Heart right ventricle (tissue), 16 donors: Measurements from ENCODE around the gene TMEM203. TPM values are rescaled to one million over a fixed set of nuclear protein-coding genes. Genes with fewer than 3 reads are reported as not detected.

Source experiments
- ATAC-seq, 8 donors: fragments of 200-7000 bp; cut with Tn5 transposase; one replicate each; pipeline ENCODE4 v1.9.1; 2020; ENCODE audit warnings: mild to moderate bottlenecking in 8 of 8, moderate library complexity in 8 of 8, moderate number of reproducible peaks in 1 of 8
- DNase-seq, 2 donors: peaks; one replicate each; pipeline ENCODE4 v3.0.0-alpha.2; 2020
- H3K27ac ChIP-seq, 10 donors: fragments of 200-600 bp; sonication (generic) in 2 of 10; one replicate each; pipeline versions ENCODE4 v1.5.0 to v1.8.0; 2020 to 2022; ENCODE audit warnings: mild to moderate bottlenecking in 3 of 10
- H3K27me3 ChIP-seq, 7 donors: fragments of 200-600 bp; one replicate each; pipeline ENCODE4 v1.8.0; 2021 to 2022; ENCODE audit warnings: mild to moderate bottlenecking in 2 of 7
- H3K36me3 ChIP-seq, 9 donors: fragments of 200-600 bp; sonication (generic) in 1 of 9; one replicate each; pipeline versions ENCODE4 v1.5.0 to v1.8.0; 2020 to 2022; ENCODE audit warnings: mild to moderate bottlenecking in 2 of 9
- H3K4me1 ChIP-seq, 9 donors: fragments of 200-600 bp; sonication (generic) in 1 of 9; one replicate each; pipeline versions ENCODE4 v1.5.0 to v1.8.0; 2020 to 2022; ENCODE audit warnings: mild to moderate bottlenecking in 4 of 9
- H3K4me3 ChIP-seq, 10 donors: fragments of 200-600 bp; sonication (generic) in 2 of 10; one replicate each; pipeline versions ENCODE4 v1.5.0 to v1.8.0; 2020 to 2022; ENCODE audit warnings: mild to moderate bottlenecking in 7 of 10, moderate library complexity in 2 of 10
- H3K9me3 ChIP-seq, 11 donors: fragments of 200-600 bp in 10 of 11; sonication (generic) in 2 of 11; one replicate each; pipeline versions ENCODE4 v1.5.0 to v1.8.0; 2013 to 2022; ENCODE audit warnings: mild to moderate bottlenecking in 2 of 11, control low read depth in 1 of 11, moderate library complexity in 1 of 11
- WGBS, 2 donors: extraction: QIAGEN DNeasy Blood & Tissue Kit; methylation state at CpG; one replicate each; pipeline ENCODE4 v1.1.7; 2013; ENCODE audit warnings: inconsistent platforms in 1 of 2; 5-methylcytosine and 5-hydroxymethylcytosine counted together
- intact Hi-C, 10 donors: fragments of 100-400 bp; cut with DNase I; formaldehyde crosslinking; loops; one replicate each; pipeline versions ENCODE4 v1.11.1 to v1.14.2; 2022
- polyA plus RNA-seq, 2 donors: library from polyadenylated mRNA; stranded (reverse); fragments of 200-250 nt; gene quantifications; one replicate each; pipeline ENCODE4 v1.2.3, GENCODE V29; 2013
- total RNA-seq, 10 donors: library from RNA; stranded (reverse); fragmentation: NEBNext Ultra II Directional in 3 of 10; extraction: Animal tissue kit (Norgen Biotek cat#: 25700) in 3 of 10; gene quantifications; one replicate each; pipeline versions ENCODE4 v1.2.1 to v1.2.4, GENCODE V29; 2021 to 2023
- TF ChIP-seq, protein P1 (sequence below), 9 donors: fragments of 200-600 bp; sonication (generic) in 2 of 9; IDR thresholded peaks; one replicate each; pipeline versions ENCODE4 v1.5.0 to v1.8.0; 2021 to 2022; ENCODE audit warnings: antibody characterized with exemption in 9 of 9, mild to moderate bottlenecking in 5 of 9, moderate library complexity in 1 of 9
- donor health status: Arrhythmogenic right ventricular cardiomyopathy.
- donor health status: ischemic (EF 13 %, LVEDD 7.1; RV severe dilation, severe dysfunction).
- donor health status: healthy with polysubstance abuse.
- donor health status: DM: no; HTN: yes; CAD: no.
- donor health status: DM: no; HTN: no; CAD: no.
- donor health status: ischemic (EF 25% LVEDD 6.9; RV normal size, moderate dysfunction).
- donor health status: ischemic (EF 25% LVEDD 5.7; RV mildly dilated, moderate dysfunction).
- donor health status: healthy.
- donor health status: DM: yes; HTN: yes; CAD: no.
- donor health status: Ischemic cardiomyopathy.
- donor health status: ischemic (EF 35%, LVEDD 5.7; RV mildly dilated, moderate dysfunction).
- donor health status: nonischemic (EF 11% LVEDD 7.7; RV severe dilation, severe dysfunction).
- donor health status: DM: yes; HTN: yes; CAD: no.
- donor health status: PGD.
- donor health status: ischemic (EF 29% LVEDD 5.4; RV normal size, mild dysfunction).
- donor health status: nonischemic (EF 23%, LVEDD 6.1; RV moderate dilation, normal function).

TMEM203 gene
- total and polyA plus RNA-seq, 12 donors: 36.4 to 51.2 (median 41.7) TPM

- peak; percentile 54 to 89 (median 74) for ATAC-seq
- Histone ChIP-seq H3K27ac (peak overlapping the region in 9 of 10 donors; percentile 9 to 83 (median 74)), H3K4me1 (peaks cover 34 to 88% (median 62%) of the 10 kb centered on the region in 9 donors), H3K4me3 (peak overlapping the region in 6 of 10 donors; percentile 5 to 30 (median 17)), H3K9me3 (no peaks in the 10 kb centered on the region), H3K27me3 (no peaks in the 10 kb centered on the region), H3K36me3 (peaks cover 0 to 30% (median 16%) of the 10 kb centered on the region in 9 donors)
- peak; percentile 77 to 78 for DNase-seq
- 43 to 56% methylated on average over 15 to 16 of the region's 16 CpGs for WGBS, 2 donors
- intact Hi-C loops: loop anchor here in 1 of 10 donors (5.0 kb wide), 1 partner anchor 33 kb away; the partner anchor contains the start of genes CYSRT1 and RNF224
- TF ChIP-seq, protein P1, sequence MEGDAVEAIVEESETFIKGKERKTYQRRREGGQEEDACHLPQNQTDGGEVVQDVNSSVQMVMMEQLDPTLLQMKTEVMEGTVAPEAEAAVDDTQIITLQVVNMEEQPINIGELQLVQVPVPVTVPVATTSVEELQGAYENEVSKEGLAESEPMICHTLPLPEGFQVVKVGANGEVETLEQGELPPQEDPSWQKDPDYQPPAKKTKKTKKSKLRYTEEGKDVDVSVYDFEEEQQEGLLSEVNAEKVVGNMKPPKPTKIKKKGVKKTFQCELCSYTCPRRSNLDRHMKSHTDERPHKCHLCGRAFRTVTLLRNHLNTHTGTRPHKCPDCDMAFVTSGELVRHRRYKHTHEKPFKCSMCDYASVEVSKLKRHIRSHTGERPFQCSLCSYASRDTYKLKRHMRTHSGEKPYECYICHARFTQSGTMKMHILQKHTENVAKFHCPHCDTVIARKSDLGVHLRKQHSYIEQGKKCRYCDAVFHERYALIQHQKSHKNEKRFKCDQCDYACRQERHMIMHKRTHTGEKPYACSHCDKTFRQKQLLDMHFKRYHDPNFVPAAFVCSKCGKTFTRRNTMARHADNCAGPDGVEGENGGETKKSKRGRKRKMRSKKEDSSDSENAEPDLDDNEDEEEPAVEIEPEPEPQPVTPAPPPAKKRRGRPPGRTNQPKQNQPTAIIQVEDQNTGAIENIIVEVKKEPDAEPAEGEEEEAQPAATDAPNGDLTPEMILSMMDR (IDR thresholded peaks at IDR 0.05): no peak
Measured at GRCh38 chr9:137194388-137194787, 11.1 kb downstream of the TMEM203 start.

DNA sequence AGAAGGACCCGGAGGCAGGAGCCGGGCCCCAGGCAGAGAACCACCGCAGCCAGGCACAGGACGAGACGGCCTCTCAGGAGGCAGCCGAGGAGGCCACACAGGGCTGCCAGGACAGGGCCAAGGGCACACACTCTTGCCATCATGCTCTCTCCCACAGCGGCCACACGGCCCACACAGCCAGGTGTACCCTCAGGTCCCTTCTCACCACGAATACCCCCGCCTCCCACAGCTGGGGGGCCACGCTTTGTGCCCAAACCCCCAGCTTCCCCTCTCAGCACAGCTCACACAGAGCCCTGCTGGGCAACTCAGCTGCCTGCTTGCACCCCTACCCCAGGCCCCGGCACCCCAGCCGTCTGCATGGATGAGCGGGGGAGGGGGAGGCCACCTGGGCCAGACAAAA is 11.7 kb downstream of the TMEM203 start:
- TF ChIP-seq, protein P1 (IDR thresholded peaks at IDR 0.05): no peak
- H3K27me3 ChIP-seq: no peaks in the 10 kb centered on the region
- ATAC-seq (no peak), DNase-seq (no peak)
- H3K4me3 ChIP-seq: peak overlapping the region in 3 of 10 donors; percentile 5 to 30 (median 16)
- H3K36me3 ChIP-seq: peaks cover 0 to 30% (median 16%) of the 10 kb centered on the region in 9 donors
- peaks cover 31 to 86% (median 59%) of the 10 kb centered on the region in 9 donors for H3K4me1 ChIP-seq
- WGBS, 2 donors: 74 to 84% methylated on average over 12 to 14 of the region's 14 CpGs
- no peaks in the 10 kb centered on the region for H3K9me3 ChIP-seq
- intact Hi-C loops: loop anchor here in 1 of 10 donors (5.0 kb wide), 1 partner anchor 34 kb away; the partner anchor contains the start of genes CYSRT1 and RNF224
- peak overlapping the region in 9 of 10 donors; percentile 9 to 83 (median 74) for H3K27ac ChIP-seq

GRCh38 chr9:137192859-137193258 is 12.6 kb downstream of the TMEM203 start:
- TF ChIP-seq, protein P1 (IDR thresholded peaks at IDR 0.05): no peak
- peak overlapping the region in 3 of 10 donors; percentile 22 to 74 (median 72) for H3K27ac ChIP-seq
- H3K4me3 ChIP-seq: no peak overlapping the region
- H3K9me3 ChIP-seq: no peaks in the 10 kb centered on the region
- H3K4me1 ChIP-seq: peaks cover 24 to 79% (median 50%) of the 10 kb centered on the region in 9 donors
- WGBS, 2 donors: 83 to 86% methylated on average over 2 of the region's 2 CpGs
- peaks cover 0 to 30% (median 16%) of the 10 kb centered on the region in 9 donors for H3K36me3 ChIP-seq
- DNase-seq: no peak
- H3K27me3 ChIP-seq: no peaks in the 10 kb centered on the region
- intact Hi-C loops: loop anchor here in 1 of 10 donors (5.0 kb wide), 1 partner anchor 34 kb away; the partner anchor contains the start of genes CYSRT1 and RNF224
- ATAC-seq: no peak

DNA sequence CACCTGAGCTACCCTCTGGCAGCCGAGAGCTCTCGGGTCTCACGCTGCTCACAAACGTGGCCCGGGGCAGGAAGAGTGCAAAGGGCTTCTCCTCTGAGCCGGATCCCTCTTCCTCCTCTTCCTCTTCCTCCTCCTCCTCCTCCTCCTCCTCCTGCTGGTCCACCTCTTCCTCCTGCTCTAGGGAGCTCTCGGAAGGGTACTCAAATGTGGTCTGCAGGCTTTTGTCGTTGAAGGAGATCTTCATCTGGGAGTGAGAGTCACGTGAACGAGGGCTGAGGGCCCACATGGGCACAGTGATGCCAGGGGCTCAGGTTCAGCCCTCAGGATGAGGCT is 13.0 kb downstream of the TMEM203 start:
- intact Hi-C loops: loop anchor here in 1 of 10 donors (5.0 kb wide), 1 partner anchor 35 kb away; the partner anchor contains the start of genes CYSRT1 and RNF224
- Histone ChIP-seq H3K27ac (peak overlapping the region in 2 of 10 donors; percentile 21 to 74), H3K4me1 (peaks cover 24 to 79% (median 50%) of the 10 kb centered on the region in 9 donors), H3K27me3 (no peaks in the 10 kb centered on the region), H3K9me3 (no peaks in the 10 kb centered on the region), H3K4me3 (no peak overlapping the region), H3K36me3 (peaks cover 0 to 30% (median 16%) of the 10 kb centered on the region in 9 donors)
- WGBS, 2 donors: 74 to 82% methylated on average over 10 of the region's 10 CpGs
- no peak for DNase-seq
- TF ChIP-seq, protein P1 (IDR thresholded peaks at IDR 0.05): no peak
- ATAC-seq: no peak
